Stimulated activated CD4-positive, alpha-beta T cell treated with anti-CD3 and anti-CD28 coated beads, Interleukin-4, amount 100 ng/mL, for 1 hour (primary cell): ENCODE data around the gene AKAP12.

Experiments used
- DNase-seq: peaks from one replicate; pipeline ENCODE4 v3.0.0-alpha.2; 2020

AKAP12 gene

DNA sequence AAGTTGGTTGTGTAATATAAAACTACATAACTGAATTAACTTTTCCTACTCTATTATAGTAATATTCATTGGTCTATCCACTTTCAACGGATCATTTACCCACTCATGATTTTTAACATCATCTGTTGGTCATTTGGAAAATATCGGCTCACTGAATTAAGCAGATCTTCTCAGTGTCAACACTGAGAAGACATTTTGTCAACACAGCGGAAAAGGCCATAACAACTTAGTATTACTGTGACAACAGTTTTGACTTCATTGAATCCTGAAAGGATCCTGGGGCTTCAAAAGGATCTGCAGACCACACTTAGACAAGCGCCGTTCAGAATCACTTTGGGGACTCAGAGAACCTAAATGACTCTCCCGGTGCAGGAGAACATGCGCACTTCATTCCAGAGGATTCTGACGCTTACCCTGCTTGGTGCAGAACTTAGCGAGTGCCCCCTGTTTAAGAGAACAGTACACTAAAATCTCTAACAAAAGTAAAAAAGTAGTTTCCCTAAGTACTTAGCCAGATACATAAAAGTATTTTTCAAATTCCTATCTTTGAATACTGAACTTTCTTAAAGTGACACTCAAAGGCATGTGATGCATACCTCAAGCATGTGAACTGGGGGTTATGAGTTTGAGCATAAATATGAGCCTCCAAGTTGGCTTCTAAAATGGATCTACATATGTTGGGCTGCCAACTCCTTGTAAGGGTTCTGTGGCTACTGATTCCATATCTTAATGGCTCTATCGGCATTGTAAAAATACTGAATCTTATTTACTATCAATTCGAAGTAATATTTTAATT, 147.6 kb downstream of the AKAP12 start:
- DNase-seq: no peak

DNA sequence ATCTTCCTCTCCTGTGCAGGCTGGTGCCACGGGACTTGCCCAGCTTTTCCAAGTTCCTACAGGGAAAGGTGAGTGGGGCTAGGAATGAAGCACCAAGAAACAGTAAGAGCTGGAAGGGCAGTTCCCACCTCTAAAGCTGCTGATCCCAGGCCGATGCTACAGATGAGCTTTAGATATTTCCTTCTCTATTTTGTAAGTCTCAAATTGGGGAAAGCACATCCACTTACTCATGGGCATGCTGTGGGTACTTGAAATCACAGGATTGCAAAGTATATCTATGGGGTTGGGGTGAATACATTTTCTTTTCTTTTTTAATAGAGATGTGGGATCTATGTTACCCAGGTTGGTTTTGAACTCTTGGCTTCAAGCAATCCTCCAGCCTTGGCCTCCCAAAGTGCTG, 148.5 kb downstream of the AKAP12 start:
- DNase-seq: no peak

DNA sequence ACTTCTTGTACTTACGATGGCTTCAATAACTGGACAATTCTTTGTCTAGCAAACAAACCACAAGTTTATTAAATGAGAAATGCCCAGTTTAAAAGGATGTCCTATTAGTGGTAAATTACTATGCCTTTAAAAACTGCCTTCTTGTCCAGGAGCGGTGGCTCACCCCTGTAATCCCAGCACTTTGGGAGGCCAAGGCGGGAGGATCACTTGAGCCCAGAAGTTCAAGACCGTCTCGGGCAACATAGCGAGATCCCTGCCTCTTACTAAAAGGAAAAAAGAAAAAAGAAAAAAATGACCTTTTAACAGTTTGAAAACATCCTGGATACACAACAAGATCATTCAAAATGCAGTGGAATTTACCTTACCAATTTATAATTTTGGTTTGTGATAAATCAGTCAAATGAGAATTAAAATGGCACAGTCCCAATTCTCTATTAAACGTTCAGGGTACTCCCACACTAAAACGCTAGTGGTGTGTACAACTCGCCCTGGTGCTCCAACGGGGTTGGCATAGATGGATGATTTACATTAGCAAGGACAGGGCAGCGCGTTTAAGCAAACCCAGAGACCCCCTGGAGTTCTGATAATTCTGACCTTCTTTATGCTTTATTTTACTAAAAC, 149.3 kb downstream of the AKAP12 start:
- no peak for DNase-seq

- DNase-seq: peak; percentile 42
These were observed 150.0 kb downstream of the AKAP12 start for GRCh38 chr6:151389618-151390275.

DNA sequence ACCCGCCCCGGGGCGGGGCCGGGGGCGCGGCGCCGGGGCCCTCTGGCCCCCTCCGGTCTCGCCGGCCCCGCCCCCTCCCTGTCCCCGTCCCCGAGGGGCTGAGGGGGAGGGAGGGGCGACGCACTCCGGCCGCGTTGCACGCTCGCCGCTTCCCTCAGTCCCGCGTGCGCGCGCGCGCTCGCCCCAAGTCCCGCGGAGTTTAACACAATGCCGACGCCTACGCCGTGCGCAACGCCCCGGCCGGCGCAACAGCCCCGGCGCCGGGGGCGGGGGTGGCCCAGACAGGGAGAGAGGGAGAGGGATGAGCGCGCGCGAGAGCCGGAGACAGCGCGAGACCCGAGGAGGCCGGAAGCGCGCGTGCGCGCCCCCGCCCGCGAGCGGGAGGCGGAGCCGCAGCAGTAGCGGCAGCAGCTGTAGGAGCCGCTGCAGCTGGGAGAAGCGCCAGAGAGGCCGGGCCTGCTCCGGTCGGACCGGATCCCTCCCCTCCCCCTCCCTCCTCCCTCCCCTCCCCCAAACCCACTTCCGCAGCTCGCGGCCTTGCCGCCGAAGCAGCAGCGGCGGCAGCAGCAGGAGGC, 150.6 kb downstream of the AKAP12 start:
- DNase-seq: peak; percentile 98

GRCh38 chr6:151390851-151391470, 151.2 kb downstream of the AKAP12 start:
- DNase-seq: peak; percentile 81

GRCh38 chr6:151391471-151392413, 152.0 kb downstream of the AKAP12 start, which contains the start of gene ZBTB2:
TSS of gene ZBTB2 (minus strand) at chr6:151391559. CDS start at chr6:151373637, 17,922 bp downstream.
- DNase-seq: peak; percentile 63

GRCh38 chr6:151392427-151392826, 152.7 kb downstream of the AKAP12 start:
- no peak for DNase-seq

GRCh38 chr6:151393410-151393809, 153.6 kb downstream of the AKAP12 start:
- no peak for DNase-seq

DNA sequence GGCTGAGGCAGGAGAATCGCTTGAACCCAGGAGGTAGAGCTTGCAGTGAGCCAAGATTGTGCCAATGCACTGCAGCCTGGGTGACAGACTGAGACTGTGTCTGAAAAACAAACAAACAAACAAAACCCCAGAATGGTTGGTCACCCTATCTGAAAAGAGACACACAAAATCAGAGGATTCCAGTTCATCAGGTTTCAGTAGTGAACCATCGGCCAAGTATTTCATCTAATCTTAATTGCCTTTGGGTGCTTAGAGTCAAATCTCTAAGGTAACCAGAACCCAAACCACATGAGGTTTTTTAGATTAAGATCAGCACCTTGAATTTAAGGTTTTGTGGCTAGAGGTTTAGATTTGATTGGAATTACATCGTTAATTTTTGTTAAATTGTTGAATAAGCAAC, 159.9 kb downstream of the AKAP12 start:
- DNase-seq: no peak

DNA sequence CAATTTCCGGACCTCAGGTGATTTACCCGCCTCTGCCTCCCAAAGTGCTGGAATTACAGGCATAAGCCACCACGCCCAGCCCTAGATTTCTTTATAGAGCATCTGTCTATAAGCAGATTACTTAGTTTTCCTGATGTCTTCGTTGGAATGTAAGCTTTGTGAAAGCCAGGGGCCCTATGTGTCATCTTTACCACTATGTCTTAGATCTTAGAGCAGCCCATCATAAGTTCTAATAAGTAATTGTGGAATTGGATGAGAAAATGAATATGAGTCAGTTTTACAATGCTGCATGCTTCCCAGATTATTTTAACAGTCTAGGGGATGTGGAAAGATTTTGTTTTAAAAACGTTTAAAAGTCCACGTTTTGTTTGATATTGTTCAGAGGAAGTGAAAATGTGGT, 160.7 kb downstream of the AKAP12 start:
- no peak for DNase-seq

- DNase-seq: no peak
These were observed 162.5 kb downstream of the AKAP12 start for GRCh38 chr6:151402228-151402627.

GRCh38 chr6:151403919-151404308, 164.1 kb downstream of the AKAP12 start:
- no peak for DNase-seq
